Stimulated activated CD4-positive, alpha-beta T cell treated with anti-CD3 and anti-CD28 coated beads, Interleukin-4, amount 100 ng/mL, for 1 hour (primary cell): ENCODE data around the gene ACOX2.
"Not testable (repeated sequence)": the region's sequence is repeated elsewhere in the genome, so short reads cannot be mapped to it uniquely, and the experiment has no call there.

ENCODE experiments used
- DNase-seq: peaks from one replicate; pipeline ENCODE4 v3.0.0-alpha.2; 2020

Gene ACOX2

GRCh38 chr3:58534592-58535494 is 2.1 kb downstream of the ACOX2 start:
- no peak for DNase-seq

GRCh38 chr3:58532794-58533220 is 4.2 kb downstream of the ACOX2 start:
- peak; percentile 80 for DNase-seq

DNA sequence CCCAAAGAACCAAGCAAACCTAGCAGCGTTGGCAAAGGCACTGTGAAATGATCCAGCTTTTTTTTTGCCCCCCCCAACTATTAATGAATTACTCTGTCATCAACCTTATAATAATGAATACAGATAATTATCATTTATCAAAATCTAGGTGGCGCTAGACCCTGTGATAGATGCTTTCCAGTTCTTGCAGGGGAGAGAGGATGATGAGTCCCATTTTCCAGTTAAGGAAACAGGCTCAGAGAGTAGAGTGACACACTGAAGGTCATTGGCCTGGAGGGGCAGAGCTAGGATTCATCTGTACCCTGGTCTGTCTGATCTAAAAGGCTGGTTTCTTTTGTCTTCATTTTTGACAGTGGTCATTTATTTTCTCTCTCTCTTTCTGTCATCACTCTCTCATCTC is 5.0 kb downstream of the ACOX2 start:
- DNase-seq: no peak

DNA sequence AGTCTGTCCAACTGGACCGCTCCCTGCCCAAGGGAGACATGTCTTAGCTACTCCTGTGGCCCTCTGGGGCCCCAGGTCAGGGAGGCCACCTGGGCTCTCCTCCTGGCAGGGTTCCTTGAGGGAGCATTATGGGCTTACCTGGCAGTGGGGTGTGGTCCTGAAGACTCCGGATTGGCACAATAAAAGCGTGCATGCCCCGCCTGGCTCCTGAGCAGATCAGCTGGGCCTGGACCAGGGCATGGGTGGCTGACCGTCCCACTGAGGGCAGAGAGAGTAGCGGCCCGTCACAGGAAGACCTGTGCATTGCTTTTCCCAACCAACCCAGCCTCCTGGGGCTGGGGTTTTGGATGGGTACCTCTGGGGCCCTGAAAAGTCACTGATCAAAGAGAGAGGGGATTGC is 5.4 kb downstream of the ACOX2 start:
- no peak for DNase-seq

DNA sequence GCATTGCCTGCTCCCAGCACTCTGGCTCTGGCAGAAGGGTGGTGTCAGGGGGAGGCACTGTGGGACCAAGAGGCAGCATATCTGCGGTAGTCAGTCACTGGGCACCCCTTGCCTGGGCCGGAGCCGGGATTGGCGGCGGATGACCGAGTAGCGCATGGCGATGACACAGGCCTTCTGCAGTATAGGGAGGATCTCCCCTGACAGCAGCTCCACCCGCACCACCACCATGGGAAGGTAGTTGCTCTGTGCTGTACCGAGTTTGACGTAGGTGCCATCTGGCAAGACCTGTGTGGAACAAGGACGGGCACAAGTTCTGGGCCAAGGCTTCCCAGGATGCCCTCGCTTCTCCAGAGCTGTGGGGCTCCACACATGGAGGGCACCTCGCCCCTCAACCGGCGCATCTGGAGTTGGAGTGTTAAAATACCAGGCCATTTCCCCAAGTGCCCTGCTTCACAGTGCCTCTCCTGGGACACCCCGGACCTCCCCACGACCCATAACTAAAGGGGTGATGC is 6.6 kb downstream of the ACOX2 start:
- no peak for DNase-seq

DNA sequence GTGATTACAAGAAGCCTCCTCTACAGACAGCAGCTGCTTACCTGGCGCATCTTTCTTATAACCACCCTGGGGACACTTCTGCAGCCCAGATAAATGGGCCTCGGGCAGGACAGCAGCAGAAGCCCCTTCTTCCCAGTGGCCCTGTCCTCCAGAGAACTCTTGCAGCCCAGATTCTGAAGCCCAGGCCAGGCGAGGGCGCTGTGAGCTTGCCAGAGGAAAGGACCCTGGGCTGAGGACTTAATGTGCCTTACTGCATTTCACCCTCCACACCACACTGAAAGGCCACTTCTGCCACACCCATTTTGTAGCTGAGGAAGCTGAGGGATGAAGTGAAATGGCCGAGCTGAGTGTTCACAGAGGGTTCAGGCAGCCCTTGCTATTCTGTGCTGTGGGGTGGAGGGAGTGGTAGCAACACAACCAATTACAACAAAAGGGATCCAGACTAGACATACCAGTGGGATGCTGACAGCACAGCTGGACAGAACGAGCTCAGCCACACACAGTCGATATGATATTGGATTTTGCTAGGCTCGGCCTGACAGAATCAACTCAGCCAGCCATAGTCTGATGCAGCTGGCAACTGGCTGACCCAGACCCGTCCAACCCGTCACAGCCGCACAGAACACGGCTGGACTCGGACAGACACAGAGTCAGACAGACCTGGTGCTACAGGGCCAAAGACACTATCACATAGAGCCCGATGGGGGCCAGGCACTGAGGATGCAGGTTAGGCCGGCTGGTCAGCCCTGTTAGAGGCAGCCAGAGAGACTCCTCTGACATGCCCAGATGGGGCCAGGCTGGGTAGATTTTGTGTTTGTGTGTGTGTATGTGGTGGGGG is 7.3 kb downstream of the ACOX2 start:
- DNase-seq: no peak

DNA sequence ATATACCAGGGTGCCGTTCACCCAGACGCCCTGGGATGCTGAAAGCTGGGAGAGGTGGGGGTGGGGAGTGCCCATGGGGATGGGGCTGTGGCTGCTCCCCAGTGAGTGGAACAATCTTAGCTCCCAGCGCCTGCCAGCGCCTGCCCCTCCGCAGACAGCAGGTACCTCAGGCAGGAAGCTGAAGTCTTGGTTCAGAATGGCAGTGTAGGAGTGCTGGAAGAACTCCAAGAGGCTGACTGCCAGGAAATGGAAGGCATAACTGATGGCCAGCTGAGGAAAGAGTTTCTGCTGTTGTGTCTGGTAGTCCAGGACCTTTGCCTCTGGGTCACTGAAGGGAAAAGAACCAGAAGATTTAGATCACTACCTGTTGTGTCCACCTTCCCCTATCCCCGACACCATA is 8.4 kb downstream of the ACOX2 start:
- no peak for DNase-seq

DNA sequence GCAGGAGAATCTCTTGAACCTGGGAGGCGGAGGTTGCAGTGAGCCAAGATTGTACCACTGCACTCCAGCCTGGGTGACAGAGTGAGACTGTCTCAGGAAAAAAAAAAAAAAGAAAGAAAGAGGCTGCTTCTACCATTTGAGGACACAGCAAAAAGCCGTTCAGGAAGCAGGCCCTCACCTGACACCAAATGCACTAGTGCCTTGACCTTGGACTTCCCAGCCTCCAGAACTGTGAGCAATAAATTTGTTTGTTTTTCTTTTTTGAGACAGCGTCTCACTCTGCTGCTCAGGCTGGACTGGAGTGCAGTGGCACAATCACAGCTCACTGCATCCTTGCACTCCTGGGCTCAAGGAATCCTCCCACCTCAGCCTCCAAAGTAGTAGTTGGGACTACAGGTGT is 9.6 kb downstream of the ACOX2 start:
- not testable (repeated sequence) for DNase-seq

DNA sequence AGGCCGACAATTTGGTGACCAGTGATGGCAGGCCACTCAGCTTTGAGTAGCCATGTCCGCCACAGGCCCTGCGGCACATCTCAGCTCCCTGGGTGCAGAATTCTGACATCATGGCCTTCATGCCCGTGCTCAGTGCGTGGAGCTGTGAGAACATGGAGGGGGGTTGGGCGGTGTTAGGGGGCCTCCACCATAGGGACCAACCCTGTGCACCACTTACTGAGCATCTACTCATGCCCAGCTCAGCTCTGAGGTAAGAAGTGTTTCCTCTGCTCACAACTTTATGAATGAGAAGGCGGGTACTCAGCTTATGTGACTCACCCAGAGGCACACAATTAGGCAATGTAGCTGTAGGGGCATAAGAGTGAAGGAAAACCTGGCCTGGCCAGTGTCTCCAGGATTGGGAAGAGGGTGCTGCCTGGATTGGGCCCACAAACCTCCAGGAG is 10.5 kb downstream of the ACOX2 start:
- no peak for DNase-seq

DNA sequence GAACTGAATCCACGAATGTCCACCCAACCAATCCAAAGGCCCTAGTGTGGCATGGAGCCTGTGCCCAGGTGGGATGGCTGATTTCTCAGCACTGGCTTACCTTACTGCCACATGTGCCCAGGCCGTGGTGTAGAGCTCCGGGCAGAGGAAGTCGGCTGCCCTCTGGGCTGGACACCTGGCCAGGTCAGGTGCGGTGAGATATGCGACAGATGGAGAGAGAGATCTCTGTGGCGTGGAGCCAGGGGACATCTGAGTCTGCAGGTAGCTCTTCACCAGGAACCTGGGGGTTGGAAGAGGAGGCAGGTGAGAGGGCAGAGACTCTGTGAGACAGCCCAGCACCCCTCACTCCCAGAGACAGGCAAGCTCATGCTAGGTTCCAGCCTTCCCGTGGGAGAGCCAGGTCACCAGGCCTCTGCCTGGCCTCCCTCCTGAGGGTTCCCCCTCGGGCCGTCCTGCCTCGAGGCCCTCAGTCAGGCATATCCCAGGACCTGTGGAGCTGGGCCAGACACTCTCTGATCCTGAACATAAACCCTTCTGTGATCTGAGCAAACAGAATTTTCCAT is 12.6 kb downstream of the ACOX2 start:
- no peak for DNase-seq

- no peak for DNase-seq
Measured at GRCh38 chr3:58522759-58523425, 14.1 kb downstream of the ACOX2 start.

DNA sequence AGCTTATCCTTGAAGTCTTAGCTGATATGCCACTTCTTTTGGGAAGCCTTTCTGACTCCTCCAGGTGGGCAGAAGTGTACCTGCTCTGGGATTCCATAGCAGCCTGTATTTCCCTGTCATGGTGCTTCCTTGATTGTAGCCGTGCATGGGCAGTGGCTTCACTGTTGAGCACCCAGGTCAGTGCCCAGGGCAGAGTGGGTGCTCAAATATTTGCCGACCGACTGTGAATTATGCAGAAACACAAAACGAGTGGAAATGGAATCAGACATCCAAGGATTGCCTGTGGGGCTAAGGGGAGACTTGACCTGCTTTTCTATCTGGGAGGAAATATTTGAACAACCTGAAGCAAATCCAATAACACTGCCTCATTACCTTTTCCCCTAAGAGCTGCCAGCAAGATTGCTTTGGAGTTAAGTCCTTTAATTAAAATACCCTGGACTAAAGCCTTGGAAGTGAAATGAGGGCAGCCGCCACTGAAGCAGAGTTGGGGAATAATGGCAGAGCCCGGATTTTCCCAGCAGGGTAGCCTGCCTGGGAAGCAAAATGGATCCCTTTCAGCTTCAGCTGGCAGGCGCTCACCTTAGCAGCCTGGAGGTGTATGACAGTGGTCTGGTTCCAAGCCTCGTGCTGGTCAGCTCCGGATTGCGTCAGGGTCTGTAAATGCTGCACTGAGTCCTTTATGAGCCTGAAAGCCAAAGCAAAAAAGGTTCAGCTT is 14.9 kb downstream of the ACOX2 start:
- DNase-seq: no peak

DNA sequence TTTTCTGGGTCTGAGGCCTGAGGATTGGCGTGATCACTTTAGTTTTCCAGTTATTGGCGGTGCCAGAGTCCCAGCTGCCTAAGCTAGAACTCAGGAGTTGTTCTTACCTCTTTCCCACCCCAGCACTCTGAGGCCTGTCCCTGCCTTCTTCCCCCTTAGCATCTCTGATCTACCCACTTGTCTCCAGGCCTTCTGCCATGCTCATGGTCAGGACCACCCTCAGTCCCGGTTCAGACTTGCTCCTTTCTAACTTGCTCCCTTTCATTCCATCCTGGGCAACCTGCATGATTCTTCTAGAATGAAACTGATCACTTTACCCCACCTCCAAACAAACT is 15.7 kb downstream of the ACOX2 start:
- no peak for DNase-seq

DNA sequence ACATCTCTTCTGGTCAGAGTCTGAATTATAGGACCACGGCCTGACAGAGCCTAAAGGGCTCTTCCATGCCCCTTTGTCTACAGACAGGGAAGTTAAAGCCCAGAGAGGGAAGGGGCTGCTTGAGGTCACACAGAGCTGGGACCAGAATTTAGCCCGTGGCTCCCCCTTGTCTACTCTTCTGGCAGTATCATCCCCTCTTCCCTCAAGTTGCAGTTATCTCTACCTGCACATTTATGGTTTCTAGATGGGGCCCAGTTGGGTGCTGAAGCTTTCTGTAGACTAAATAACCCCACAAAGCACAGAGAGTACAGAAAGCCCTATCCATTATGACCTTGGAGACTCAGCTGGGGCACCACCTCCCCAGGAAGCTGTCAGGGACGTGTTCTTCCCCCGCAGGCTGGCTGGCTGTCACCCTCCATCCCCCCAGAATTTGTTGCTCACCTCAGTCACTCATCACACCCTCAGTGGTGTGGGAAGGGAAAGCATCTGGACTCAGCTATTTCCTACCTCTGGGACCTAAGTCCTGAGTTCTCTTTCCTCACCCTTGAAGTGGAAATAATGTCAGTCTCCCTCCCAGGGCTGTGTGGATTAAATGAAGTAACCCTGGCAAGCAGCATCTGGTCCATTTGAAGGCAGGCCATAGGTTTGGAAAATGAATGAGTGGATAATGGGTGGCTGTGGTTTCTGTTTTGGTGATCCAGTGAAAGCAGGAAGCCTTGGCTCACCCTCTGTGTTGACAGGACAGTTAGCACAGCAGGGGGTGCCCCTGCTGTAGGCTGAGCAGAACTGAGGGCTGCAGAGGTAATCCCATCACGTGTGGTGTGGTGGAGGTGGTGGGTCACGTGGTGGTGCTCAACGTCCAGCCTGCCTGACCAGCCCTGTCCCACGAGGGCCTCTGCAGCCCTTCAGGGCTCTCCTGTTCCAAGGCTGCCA is 16.3 kb downstream of the ACOX2 start:
- DNase-seq: no peak

GRCh38 chr3:58519668-58520402 is 17.2 kb downstream of the ACOX2 start:
- DNase-seq: no peak

GRCh38 chr3:58518291-58518789 is 18.6 kb downstream of the ACOX2 start:
- no peak for DNase-seq

- DNase-seq: no peak
Measured at GRCh38 chr3:58514405-58514804, 22.6 kb downstream of the ACOX2 start.

DNA sequence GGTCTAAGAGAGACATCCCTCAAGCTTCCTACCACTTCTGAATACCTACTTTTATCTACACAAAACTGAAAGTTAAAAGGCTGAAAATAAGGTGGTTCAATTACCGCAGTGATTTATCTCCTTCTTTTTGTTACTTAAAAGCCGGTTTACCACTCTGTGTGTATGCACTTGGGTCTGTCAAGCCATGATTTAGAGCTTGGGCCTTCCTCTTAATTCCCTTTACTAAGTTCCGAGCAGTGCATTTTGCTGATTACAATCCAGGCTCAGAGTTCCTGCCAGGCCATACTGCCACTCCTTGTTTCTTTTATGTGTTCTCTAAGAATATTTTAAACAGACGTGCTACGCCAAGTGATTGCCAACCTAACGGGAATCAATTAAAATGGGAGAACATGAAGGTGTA is 28.6 kb downstream of the ACOX2 start:
- no peak for DNase-seq

- no peak for DNase-seq
Measured at GRCh38 chr3:58507356-58508078, 29.5 kb downstream of the ACOX2 start.
